ENCODE data around the gene RAB3C.

DNA sequence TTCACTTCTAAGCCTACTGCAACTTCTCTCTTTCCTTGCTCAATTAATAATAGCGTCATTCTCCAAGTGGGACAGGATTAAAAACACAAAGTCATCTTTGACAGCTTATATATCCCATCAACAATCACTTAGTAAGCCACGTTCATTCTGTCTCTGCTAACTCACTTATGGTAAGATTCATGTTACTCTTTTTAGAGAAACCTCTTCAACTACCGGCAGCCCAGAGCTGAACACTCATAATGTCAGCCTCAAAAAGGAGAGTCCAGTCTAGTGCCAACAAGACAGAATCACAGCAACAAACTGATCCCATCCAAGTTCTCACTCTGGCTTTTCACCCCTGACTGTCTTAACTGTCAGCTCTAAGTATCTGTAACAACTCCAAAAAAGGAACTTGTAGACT is 196.0 kb downstream of the RAB3C start:
- TF ChIP-seq, protein P1, sequence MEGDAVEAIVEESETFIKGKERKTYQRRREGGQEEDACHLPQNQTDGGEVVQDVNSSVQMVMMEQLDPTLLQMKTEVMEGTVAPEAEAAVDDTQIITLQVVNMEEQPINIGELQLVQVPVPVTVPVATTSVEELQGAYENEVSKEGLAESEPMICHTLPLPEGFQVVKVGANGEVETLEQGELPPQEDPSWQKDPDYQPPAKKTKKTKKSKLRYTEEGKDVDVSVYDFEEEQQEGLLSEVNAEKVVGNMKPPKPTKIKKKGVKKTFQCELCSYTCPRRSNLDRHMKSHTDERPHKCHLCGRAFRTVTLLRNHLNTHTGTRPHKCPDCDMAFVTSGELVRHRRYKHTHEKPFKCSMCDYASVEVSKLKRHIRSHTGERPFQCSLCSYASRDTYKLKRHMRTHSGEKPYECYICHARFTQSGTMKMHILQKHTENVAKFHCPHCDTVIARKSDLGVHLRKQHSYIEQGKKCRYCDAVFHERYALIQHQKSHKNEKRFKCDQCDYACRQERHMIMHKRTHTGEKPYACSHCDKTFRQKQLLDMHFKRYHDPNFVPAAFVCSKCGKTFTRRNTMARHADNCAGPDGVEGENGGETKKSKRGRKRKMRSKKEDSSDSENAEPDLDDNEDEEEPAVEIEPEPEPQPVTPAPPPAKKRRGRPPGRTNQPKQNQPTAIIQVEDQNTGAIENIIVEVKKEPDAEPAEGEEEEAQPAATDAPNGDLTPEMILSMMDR (IDR thresholded peaks at IDR 0.05): no peak
- no peak for TF ChIP-seq POLR2A (IDR thresholded peaks at IDR 0.05)
